ENCODE data around the gene FBXO45. TPM values are rescaled to one million over a fixed set of nuclear protein-coding genes. Genes with fewer than 3 reads are reported as not detected.

FBXO45 gene
- total and polyA plus RNA-seq, 2 of the 4 experiments (the other 2 are of a cell fraction), result 3.8 to 5.0 TPM

- H2AK5ac ChIP-seq (ENCODE audit: low read depth, low read length), result no peak overlapping the region
- H3K27ac ChIP-seq (ENCODE audit: insufficient read depth, low read length), result no peak overlapping the region
- no peak overlapping the region for H2AFZ ChIP-seq (replicated peaks; ENCODE audit: low read length, poor library complexity)
- no peaks in the 10 kb centered on the region for H3K9me1 ChIP-seq (ENCODE audit: insufficient read depth, low read length)
- DNase-seq (no peak), ATAC-seq (ENCODE audit: low read depth) (no peak)
- CTCF ChIA-PET, result no interaction called here
- no peak overlapping the region for H3K9ac ChIP-seq (ENCODE audit: low read depth, low read length)
- in situ Hi-C loops (cut with MboI; ENCODE audit: low sequenced_read_pairs) (loop anchor here (25.0 kb wide), 1 partner anchor 362 kb away; the partner anchor contains the start of gene PIGZ), intact Hi-C loops (cut with micrococcal nuclease) (loop anchor here (10.0 kb wide), 1 partner anchor 344 kb away; the partner anchor contains the start of gene NCBP2), dilution Hi-C loops (cut with HindIII; ENCODE audit: low sequenced_read_pairs, unreplicated experiment) (no loop called here)
- H3K23ac ChIP-seq (ENCODE audit: low read depth, low read length), result no peak overlapping the region
- no peaks in the 10 kb centered on the region for H4K20me1 ChIP-seq (ENCODE audit: insufficient read depth, low read length)
- no peak overlapping the region for H3K56ac ChIP-seq (ENCODE audit: extremely low read depth, insufficient read depth, low read length)
- H2BK15ac ChIP-seq (ENCODE audit: low read depth, low read length), result no peak overlapping the region
- no peak overlapping the region for H2AK9ac ChIP-seq (replicated peaks; ENCODE audit: low read depth, low read length, poor library complexity)
- no peak for TF ChIP-seq MXI1 (IDR thresholded peaks at IDR 0.05; ENCODE audit: borderline replicate concordance, low read depth, low read length)
- no peak for TF ChIP-seq MAZ (IDR thresholded peaks at IDR 0.05; ENCODE audit: borderline replicate concordance, low read depth, low read length)
- TF ChIP-seq, protein P1, sequence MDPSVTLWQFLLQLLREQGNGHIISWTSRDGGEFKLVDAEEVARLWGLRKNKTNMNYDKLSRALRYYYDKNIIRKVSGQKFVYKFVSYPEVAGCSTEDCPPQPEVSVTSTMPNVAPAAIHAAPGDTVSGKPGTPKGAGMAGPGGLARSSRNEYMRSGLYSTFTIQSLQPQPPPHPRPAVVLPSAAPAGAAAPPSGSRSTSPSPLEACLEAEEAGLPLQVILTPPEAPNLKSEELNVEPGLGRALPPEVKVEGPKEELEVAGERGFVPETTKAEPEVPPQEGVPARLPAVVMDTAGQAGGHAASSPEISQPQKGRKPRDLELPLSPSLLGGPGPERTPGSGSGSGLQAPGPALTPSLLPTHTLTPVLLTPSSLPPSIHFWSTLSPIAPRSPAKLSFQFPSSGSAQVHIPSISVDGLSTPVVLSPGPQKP (IDR thresholded peaks at IDR 0.05; ENCODE audit: borderline replicate concordance, low read depth, low read length), result no peak
- TF ChIP-seq MAFK (IDR thresholded peaks at IDR 0.05; ENCODE audit: low read depth, low read length), result no peak
- TF ChIP-seq, protein P2, sequence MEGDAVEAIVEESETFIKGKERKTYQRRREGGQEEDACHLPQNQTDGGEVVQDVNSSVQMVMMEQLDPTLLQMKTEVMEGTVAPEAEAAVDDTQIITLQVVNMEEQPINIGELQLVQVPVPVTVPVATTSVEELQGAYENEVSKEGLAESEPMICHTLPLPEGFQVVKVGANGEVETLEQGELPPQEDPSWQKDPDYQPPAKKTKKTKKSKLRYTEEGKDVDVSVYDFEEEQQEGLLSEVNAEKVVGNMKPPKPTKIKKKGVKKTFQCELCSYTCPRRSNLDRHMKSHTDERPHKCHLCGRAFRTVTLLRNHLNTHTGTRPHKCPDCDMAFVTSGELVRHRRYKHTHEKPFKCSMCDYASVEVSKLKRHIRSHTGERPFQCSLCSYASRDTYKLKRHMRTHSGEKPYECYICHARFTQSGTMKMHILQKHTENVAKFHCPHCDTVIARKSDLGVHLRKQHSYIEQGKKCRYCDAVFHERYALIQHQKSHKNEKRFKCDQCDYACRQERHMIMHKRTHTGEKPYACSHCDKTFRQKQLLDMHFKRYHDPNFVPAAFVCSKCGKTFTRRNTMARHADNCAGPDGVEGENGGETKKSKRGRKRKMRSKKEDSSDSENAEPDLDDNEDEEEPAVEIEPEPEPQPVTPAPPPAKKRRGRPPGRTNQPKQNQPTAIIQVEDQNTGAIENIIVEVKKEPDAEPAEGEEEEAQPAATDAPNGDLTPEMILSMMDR (conservative IDR thresholded peaks at IDR 0.05; ENCODE audit: low read depth, low read length), result no peak
- no peak for TF ChIP-seq FOS (IDR thresholded peaks at IDR 0.05; ENCODE audit: low read depth, low read length)
- no peak for TF ChIP-seq BHLHE40 (IDR thresholded peaks at IDR 0.05; ENCODE audit: low read depth, low read length)
- no peak for TF ChIP-seq RAD21 (IDR thresholded peaks at IDR 0.05; ENCODE audit: low read length)
- TF ChIP-seq RCOR1 (IDR thresholded peaks at IDR 0.05; ENCODE audit: insufficient replicate concordance, low read length), result no peak
- no peaks in the 10 kb centered on the region for H3K36me3 ChIP-seq (ENCODE audit: control insufficient read depth, insufficient read depth, low read length)
- 60% methylated on average over 2 of the region's 7 CpGs; no CpG with 5 or more reads in 1 of the 2 experiments for WGBS, 2 experiments (ENCODE audit: extremely low coverage in 2 of 2, insufficient read length in 1 of 2)
- BruUV-seq (replicated peaks), result no TSS peak
- peaks cover 23% of the 10 kb centered on the region for H3K27me3 ChIP-seq (ENCODE audit: control insufficient read depth, insufficient read depth, low read length)
- no peak overlapping the region for H2BK5ac ChIP-seq (ENCODE audit: low read depth, low read length, poor library complexity, severe bottlenecking)
- H3K18ac ChIP-seq (ENCODE audit: low read depth, low read length), result no peak overlapping the region
- no peaks in the 10 kb centered on the region for H3K4me1 ChIP-seq (ENCODE audit: control insufficient read depth, insufficient read depth, low read length)
- H3K79me1 ChIP-seq (ENCODE audit: low read depth in 1 of 2, low read length in 2 of 2), result no peaks in the 10 kb centered on the region
- H2BK120ac ChIP-seq (ENCODE audit: low read depth, low read length), result no peak overlapping the region
- no peak overlapping the region for H3K14ac ChIP-seq (replicated peaks; ENCODE audit: low read depth, low read length)
- H4K5ac ChIP-seq (ENCODE audit: low read depth, low read length), result no peak overlapping the region
- no peak overlapping the region for H3K4ac ChIP-seq (ENCODE audit: low read depth, low read length)
- no peaks in the 10 kb centered on the region for H3K9me3 ChIP-seq (ENCODE audit: control insufficient read depth, insufficient read depth, low read length)
- no peak overlapping the region for H4K8ac ChIP-seq (ENCODE audit: low read depth in 2 of 2, low read length in 2 of 2)
- no peak overlapping the region for H4K91ac ChIP-seq (ENCODE audit: insufficient read depth, low read depth, low read length)
- H2BK20ac ChIP-seq (ENCODE audit: low read depth, low read length), result no peak overlapping the region
- no peak overlapping the region for H3K4me2 ChIP-seq (ENCODE audit: low read depth, low read length)
- H3K4me3 ChIP-seq (ENCODE audit: insufficient read depth, low read depth, low read length), result no peak overlapping the region
- POLR2A ChIA-PET (ENCODE audit: unreplicated experiment), result no interaction called here
Measured at GRCh38 chr3:196600359-196600758, 31.9 kb downstream of the FBXO45 start.
